Neural cell (in vitro differentiated cells): Measurements from ENCODE around the gene HPS4. TPM values are rescaled to one million over a fixed set of nuclear protein-coding genes. Genes with fewer than 3 reads are reported as not detected.

ENCODE experiments used
- H2AFZ ChIP-seq: fragments of 200-600, 300-800 bp; sonication (generic), shearing (Covaris generic); 2 replicates; pipeline ENCODE4 v1.6.0; 2014; ENCODE audit warnings: low read depth, mild to moderate bottlenecking, antibody characterized with exemption, low read length, moderate library complexity
- H3F3A ChIP-seq: fragments of 200-600 bp; shearing (Covaris generic); 2 replicates; pipeline ENCODE4 v1.6.1; 2016; ENCODE audit warnings: mild to moderate bottlenecking, moderate library complexity, mixed read lengths, antibody characterized with exemption, low read length; ENCODE audit not compliant: insufficient read depth, poor library complexity, severe bottlenecking
- H3K27ac ChIP-seq: fragments of 200-600, 300-800 bp; sonication (generic), shearing (Covaris generic); 2 replicates; pipeline ENCODE4 v1.5.1; 2014; ENCODE audit warnings: mild to moderate bottlenecking, low read length, moderate library complexity
- H3K27me3 ChIP-seq: fragments of 300-800, 200-600 bp; sonication (generic), shearing (Covaris generic); 2 replicates; pipeline ENCODE4 v1.6.0; 2014; ENCODE audit warnings: mild to moderate bottlenecking, low read depth, low read length, moderate library complexity; ENCODE audit not compliant: insufficient read depth
- H3K36me3 ChIP-seq: fragments of 300-800, 200-600 bp; sonication (generic), shearing (Covaris generic); 2 replicates; pipeline ENCODE4 v1.5.1; 2014; ENCODE audit warnings: mild to moderate bottlenecking, antibody characterized with exemption, low read length, moderate library complexity; ENCODE audit not compliant: insufficient read depth
- H3K4me2 ChIP-seq: fragments of 300-800, 200-600 bp; sonication (generic), shearing (Covaris generic); 2 replicates; pipeline ENCODE4 v1.6.0; 2014; ENCODE audit warnings: mild to moderate bottlenecking, low read length
- H3K4me3 ChIP-seq: fragments of 300-800, 200-600 bp; sonication (generic), shearing (Covaris generic); 2 replicates; pipeline ENCODE4 v1.5.1; 2014; ENCODE audit warnings: mild to moderate bottlenecking, low read length, moderate library complexity
- H3K79me2 ChIP-seq: fragments of 200-600 bp; shearing (Covaris generic); replicated peaks from 2 replicates; pipeline ENCODE4 v1.6.0; 2014; ENCODE audit warnings: mild to moderate bottlenecking, low read length, moderate library complexity; ENCODE audit not compliant: insufficient read depth
- H3K9ac ChIP-seq: fragments of 300-800, 200-600 bp; sonication (generic), shearing (Covaris generic); 2 replicates; pipeline ENCODE4 v1.6.1; 2016; ENCODE audit warnings: mild to moderate bottlenecking, low read length, mixed read lengths
- H3K9me2 ChIP-seq: fragments of 200-600 bp; shearing (Covaris generic); 2 replicates; pipeline ENCODE4 v1.6.1; 2016; ENCODE audit warnings: mild to moderate bottlenecking, low read length, mixed read lengths; ENCODE audit not compliant: insufficient read depth
- H3K9me3 ChIP-seq: fragments of 200-600, 300-800 bp; sonication (generic), shearing (Covaris generic); 2 replicates; pipeline ENCODE4 v1.6.1; 2016; ENCODE audit warnings: mild to moderate bottlenecking, mixed run types, low read length, moderate library complexity, mixed read lengths
- H4K20me1 ChIP-seq: fragments of 200-600 bp; shearing (Covaris generic); 2 replicates; pipeline ENCODE4 v1.6.1; 2016; ENCODE audit warnings: mild to moderate bottlenecking, mixed run types; ENCODE audit not compliant: insufficient read depth
- EZH2 ChIP-seq: fragments of 200-600, 300-800 bp; shearing (Covaris generic), sonication (generic); IDR thresholded peaks from 2 replicates; pipeline ENCODE4 v1.6.1; 2014; ENCODE audit warnings: antibody characterized with exemption, low read length, borderline replicate concordance, mild to moderate bottlenecking; ENCODE audit not compliant: insufficient read depth, poor library complexity, severe bottlenecking
- MXI1 ChIP-seq: fragments of 450-650 bp; conservative IDR thresholded peaks from 2 replicates; pipeline ENCODE4 v1.6.1; 2014; ENCODE audit warnings: antibody characterized with exemption, mild to moderate bottlenecking; ENCODE audit not compliant: poor library complexity, severe bottlenecking
- POLR2AphosphoS5 ChIP-seq: IDR thresholded peaks from 2 replicates; pipeline ENCODE4 v1.6.1; 2012
- RAD21 ChIP-seq: fragments of 450-650 bp; conservative IDR thresholded peaks from 2 replicates; pipeline ENCODE4 v1.6.1; 2014; ENCODE audit warnings: antibody characterized with exemption, mild to moderate bottlenecking, moderate library complexity
- REST ChIP-seq: IDR thresholded peaks from 2 replicates; pipeline ENCODE4 v1.6.1; 2012; ENCODE audit warnings: borderline replicate concordance
- SMC3 ChIP-seq: fragments of 450-650 bp; conservative IDR thresholded peaks from 2 replicates; pipeline ENCODE4 v1.6.1; 2014; ENCODE audit warnings: antibody characterized with exemption, mild to moderate bottlenecking, moderate library complexity; ENCODE audit not compliant: poor library complexity
- TAF1 ChIP-seq: IDR thresholded peaks from 2 replicates; pipeline ENCODE4 v1.6.1; 2012; ENCODE audit warnings: low read depth
- polyA plus RNA-seq: library from polyadenylated mRNA; depleted of rRNA; stranded (reverse); fragments of >200 nt; gene quantifications from 2 replicates; pipeline ENCODE4 v1.2.3, GENCODE V29; 2014
- TF ChIP-seq, protein P1 (sequence below): fragments of 450-650 bp; IDR thresholded peaks from 2 replicates; pipeline ENCODE4 v1.5.1; 2014; ENCODE audit warnings: antibody characterized with exemption, mild to moderate bottlenecking, moderate library complexity; ENCODE audit not compliant: poor library complexity, severe bottlenecking

The HPS4 gene
- polyA plus RNA-seq, 1 donor from 2014 or later: 54.1 TPM

DNA sequence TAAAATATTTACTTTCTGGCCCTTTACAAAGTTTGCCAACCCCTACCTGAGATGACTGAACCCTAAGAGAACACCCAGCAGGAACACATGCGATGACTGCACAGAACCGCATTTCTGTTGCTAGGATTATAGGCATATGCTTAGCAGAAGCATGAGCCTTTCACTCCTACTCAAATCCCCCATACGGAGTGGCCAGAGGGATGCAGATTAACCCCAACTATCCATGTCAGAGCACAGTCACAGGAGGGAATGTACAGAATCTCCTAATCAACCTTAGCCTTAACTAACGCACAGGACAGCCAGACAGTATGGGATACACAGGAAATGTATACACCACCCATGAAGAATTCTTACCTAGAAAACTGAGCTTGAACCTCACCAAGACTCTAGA lies 6.2 kb downstream of the HPS4 start:
- H3K79me2 ChIP-seq: peaks cover 16% of the 10 kb centered on the region
- no peaks in the 10 kb centered on the region for H3K9me3 ChIP-seq
- H3K4me3 ChIP-seq: no peak overlapping the region
- H3K4me2 ChIP-seq: no peak overlapping the region
- no peaks in the 10 kb centered on the region for H4K20me1 ChIP-seq
- no peaks in the 10 kb centered on the region for H3K27me3 ChIP-seq
- H3F3A ChIP-seq: no peaks in the 10 kb centered on the region
- TF ChIP-seq POLR2AphosphoS5: no peak
- TF ChIP-seq RAD21: no peak
- H3K27ac ChIP-seq: no peak overlapping the region
- no peak overlapping the region for H3K9ac ChIP-seq
- no peak overlapping the region for H2AFZ ChIP-seq
- no peaks in the 10 kb centered on the region for H3K36me3 ChIP-seq
- H3K9me2 ChIP-seq: no peaks in the 10 kb centered on the region

DNA sequence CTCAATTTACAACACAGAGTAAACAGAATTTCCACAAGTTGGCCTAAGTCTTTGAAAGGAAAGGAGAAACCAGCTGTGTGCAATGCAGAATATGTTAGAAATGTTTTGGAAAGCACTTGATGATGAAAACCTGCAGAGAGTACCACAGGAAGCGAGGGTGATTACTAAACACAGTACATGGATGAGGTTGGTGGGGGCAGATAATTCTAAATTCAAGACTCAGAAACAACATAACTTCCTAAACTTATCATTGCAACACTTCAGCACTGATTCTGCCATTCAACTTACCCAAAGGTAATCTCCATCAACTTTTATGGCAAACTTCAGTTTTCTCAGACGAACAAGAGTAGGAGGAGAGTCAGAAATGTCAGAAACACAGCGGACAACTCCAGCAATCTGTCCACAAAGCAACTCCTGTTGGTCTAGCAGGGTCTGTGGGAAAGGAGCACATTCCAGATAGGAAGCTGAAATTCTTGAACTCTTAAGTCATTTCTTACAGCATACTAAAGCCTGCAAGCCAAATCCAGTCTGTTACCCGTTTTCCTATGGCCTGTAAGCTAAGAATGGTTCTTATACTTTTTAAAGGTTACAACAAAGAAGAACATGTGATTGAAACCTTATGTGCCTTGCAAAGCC lies 6.8 kb downstream of the HPS4 start:
- Histone ChIP-seq H3K9ac (no peak overlapping the region), H3K4me3 (no peak overlapping the region), H3K9me2 (no peaks in the 10 kb centered on the region), H3K27me3 (no peaks in the 10 kb centered on the region), H3K4me2 (no peak overlapping the region), H3K36me3 (no peaks in the 10 kb centered on the region), H3K9me3 (no peaks in the 10 kb centered on the region), H3K79me2 (peaks cover 16% of the 10 kb centered on the region), H2AFZ (no peak overlapping the region), H4K20me1 (no peaks in the 10 kb centered on the region), H3F3A (no peaks in the 10 kb centered on the region), H3K27ac (no peak overlapping the region)
- TF ChIP-seq EZH2: no peak

- no peaks in the 10 kb centered on the region for H3K36me3 ChIP-seq
- no peaks in the 10 kb centered on the region for H4K20me1 ChIP-seq
- no peak overlapping the region for H3K27ac ChIP-seq
- no peaks in the 10 kb centered on the region for H3K27me3 ChIP-seq
- no peaks in the 10 kb centered on the region for H3F3A ChIP-seq
- H3K9me2 ChIP-seq: no peaks in the 10 kb centered on the region
- H2AFZ ChIP-seq: no peak overlapping the region
- no peak overlapping the region for H3K4me2 ChIP-seq
- H3K9ac ChIP-seq: no peak overlapping the region
- H3K4me3 ChIP-seq: no peak overlapping the region
- TF ChIP-seq MXI1 (no peak), REST (no peak), POLR2AphosphoS5 (no peak), RAD21 (no peak), SMC3 (no peak), TAF1 (no peak)
- TF ChIP-seq, protein P1, sequence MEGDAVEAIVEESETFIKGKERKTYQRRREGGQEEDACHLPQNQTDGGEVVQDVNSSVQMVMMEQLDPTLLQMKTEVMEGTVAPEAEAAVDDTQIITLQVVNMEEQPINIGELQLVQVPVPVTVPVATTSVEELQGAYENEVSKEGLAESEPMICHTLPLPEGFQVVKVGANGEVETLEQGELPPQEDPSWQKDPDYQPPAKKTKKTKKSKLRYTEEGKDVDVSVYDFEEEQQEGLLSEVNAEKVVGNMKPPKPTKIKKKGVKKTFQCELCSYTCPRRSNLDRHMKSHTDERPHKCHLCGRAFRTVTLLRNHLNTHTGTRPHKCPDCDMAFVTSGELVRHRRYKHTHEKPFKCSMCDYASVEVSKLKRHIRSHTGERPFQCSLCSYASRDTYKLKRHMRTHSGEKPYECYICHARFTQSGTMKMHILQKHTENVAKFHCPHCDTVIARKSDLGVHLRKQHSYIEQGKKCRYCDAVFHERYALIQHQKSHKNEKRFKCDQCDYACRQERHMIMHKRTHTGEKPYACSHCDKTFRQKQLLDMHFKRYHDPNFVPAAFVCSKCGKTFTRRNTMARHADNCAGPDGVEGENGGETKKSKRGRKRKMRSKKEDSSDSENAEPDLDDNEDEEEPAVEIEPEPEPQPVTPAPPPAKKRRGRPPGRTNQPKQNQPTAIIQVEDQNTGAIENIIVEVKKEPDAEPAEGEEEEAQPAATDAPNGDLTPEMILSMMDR: no peak
- no peaks in the 10 kb centered on the region for H3K9me3 ChIP-seq
- H3K79me2 ChIP-seq: peaks cover 8% of the 10 kb centered on the region
These were observed 8.9 kb downstream of the HPS4 start for GRCh38 chr22:26474682-26475081.
